Middle frontal gyrus (tissue), 1 donor: ENCODE data around the gene OR2A1.
"Not testable (repeated sequence)": the region's sequence is repeated elsewhere in the genome, so short reads cannot be mapped to it uniquely, and the experiment has no call there.

ENCODE experiments used
- DNase-seq: peaks from one replicate; pipeline ENCODE4 v3.0.0-alpha.2; 2015; ENCODE audit warnings: low spot score; ENCODE audit errors: extremely low spot score

OR2A1 gene

DNA sequence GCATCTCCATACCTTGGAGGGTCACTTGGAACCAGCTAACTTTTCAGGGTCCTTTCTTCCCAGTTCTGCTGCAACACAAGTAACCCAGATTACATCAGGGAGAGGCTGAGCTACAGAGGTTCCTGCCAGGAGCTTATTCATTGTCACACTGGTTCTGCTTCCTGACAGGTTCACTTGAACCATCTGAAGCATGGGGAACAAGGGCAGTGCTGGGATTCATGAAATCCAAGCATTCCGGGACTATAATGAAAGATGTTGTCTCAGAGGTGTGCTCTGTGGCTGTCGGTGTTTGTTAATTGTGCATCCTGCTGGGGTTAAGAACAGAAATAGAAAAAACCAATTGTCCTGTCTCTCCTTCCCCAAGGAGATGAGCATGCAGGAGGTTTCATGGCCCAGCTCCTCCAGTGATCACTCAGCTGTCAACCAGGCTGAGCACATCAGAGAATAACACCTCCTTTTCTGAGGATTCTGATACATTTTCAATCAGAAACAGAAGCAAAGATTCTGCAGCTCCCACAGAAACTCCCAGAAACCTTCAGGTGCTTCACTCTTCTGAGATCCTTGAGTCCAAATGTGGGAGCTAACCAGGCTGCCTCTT, at the start of gene OR2A1:
Gene OR2A1 (plus strand): TSS at position 548 of the 598 bp plus-strand sequence. CDS start 5,706 bp downstream, outside the sequence.
- DNase-seq = not testable (repeated sequence)

DNA sequence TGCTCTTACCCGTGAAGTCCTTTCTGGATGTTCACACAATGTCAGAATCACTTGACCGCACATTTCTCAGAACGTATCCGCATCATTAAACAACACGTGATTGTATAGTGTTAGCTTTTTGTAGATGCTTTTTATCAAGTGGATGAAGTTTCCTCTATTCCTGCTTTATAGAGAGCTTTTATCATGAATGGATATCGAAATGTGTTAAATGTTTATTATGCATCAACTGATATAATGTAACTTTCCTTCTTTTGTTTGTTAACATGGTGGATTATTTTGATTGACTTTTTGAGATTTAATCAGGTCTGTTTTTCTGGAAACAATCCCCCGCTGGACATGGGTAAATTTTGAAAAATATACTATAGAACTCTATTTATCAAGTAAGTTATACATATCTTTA, 47.5 kb upstream of the OR2A1 start, which contains the start of gene OR2A7:
Gene OR2A7 (minus strand): TSS at position 101 of the 400 bp plus-strand sequence. CDS start 5,164 bp downstream, outside the sequence.
- DNase-seq = not testable (repeated sequence)

GRCh38 chr7:144269188-144269587, 43.0 kb upstream of the OR2A1 start, which contains the start of gene CTAGE8:
Gene CTAGE8 (minus strand): TSS chr7:144269288. CDS start chr7:144269250, 38 bp downstream.
- not testable (repeated sequence) for DNase-seq

DNA sequence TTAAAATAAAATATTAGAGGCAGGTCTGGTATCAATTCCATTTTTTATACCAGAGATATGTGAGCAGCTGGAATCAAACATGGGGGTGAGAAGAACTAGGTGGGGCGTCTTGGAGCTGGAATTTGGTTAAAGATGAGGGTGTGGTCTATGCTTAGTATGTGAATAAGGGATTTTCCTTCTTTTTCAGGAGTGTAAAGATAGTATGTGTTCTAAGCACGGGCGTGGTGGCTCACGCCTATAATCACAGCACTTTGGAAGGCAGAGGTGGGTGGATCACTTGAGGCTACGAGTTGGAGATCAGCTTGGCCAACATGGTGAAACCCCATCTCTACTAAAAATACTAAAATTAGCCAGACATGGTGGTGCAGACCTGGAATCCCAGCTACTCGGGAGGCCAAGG, 36.9 kb upstream of the OR2A1 start:
- not testable (repeated sequence) for DNase-seq

GRCh38 chr7:144280010-144280409, 32.2 kb upstream of the OR2A1 start:
- not testable (repeated sequence) for DNase-seq

GRCh38 chr7:144281981-144282380, 30.2 kb upstream of the OR2A1 start:
- not testable (repeated sequence) for DNase-seq

- DNase-seq = not testable (repeated sequence)
These were observed 29.7 kb upstream of the OR2A1 start for GRCh38 chr7:144282490-144282889.

DNA sequence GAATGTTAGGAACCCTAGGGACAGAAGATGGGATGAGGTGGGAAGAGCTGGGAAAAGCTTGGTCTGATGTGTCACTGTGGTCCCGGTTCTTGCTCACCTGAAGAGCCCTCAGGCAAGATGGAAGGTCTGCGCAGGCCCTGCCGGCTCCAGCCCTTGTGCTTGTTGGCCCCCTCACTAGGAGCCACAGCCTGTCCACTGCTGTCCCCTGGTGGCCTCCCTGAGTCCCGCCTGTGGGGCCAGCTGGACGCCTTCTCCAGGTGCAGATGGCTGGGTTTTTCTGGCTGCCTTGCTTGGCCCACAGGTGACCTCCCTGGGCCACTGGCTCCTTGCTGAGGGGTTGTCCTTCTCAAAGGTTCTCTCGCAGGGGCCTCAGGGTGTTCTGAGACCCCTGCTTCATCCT, 28.5 kb upstream of the OR2A1 start:
- not testable (repeated sequence) for DNase-seq

- not testable (repeated sequence) for DNase-seq
These were observed 24.9 kb upstream of the OR2A1 start for GRCh38 chr7:144287171-144287784.

- DNase-seq = not testable (repeated sequence)
These were observed 20.6 kb upstream of the OR2A1 start for GRCh38 chr7:144291607-144292006.

DNA sequence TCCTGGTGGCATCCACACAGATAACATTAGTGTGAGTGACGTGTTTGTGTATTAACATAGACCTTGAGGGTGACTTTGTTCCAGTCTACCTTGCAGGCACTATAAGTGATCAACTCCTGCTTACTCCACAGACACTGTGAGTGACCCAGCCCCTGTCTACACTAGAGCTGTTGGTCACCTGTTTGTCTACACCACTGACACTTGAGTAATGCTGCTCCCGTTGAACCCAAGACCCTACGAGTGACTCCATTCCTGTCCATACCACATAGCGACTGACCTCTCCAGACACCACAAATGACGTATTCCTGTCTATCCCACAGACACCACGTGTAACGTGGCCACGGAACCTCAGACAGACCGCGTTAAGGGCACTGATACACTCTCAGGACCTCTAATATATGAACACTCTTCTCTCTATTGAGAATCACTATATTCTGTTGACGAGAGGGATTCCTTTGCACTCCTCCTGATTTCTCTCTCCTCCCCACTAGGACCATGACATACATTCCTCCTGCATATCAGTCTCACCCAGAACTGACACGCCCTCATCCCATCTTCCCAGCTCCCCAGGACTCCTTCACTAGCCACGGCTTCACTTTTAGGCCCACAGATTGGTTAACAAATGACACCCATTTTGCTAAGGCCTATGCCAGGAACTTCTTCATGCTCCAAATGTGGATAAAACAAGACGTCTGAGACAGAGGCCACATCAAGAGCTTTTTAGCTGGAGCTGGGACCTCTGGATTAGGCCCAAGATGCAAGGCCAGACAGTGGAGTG, 19.6 kb upstream of the OR2A1 start:
- not testable (repeated sequence) for DNase-seq

DNA sequence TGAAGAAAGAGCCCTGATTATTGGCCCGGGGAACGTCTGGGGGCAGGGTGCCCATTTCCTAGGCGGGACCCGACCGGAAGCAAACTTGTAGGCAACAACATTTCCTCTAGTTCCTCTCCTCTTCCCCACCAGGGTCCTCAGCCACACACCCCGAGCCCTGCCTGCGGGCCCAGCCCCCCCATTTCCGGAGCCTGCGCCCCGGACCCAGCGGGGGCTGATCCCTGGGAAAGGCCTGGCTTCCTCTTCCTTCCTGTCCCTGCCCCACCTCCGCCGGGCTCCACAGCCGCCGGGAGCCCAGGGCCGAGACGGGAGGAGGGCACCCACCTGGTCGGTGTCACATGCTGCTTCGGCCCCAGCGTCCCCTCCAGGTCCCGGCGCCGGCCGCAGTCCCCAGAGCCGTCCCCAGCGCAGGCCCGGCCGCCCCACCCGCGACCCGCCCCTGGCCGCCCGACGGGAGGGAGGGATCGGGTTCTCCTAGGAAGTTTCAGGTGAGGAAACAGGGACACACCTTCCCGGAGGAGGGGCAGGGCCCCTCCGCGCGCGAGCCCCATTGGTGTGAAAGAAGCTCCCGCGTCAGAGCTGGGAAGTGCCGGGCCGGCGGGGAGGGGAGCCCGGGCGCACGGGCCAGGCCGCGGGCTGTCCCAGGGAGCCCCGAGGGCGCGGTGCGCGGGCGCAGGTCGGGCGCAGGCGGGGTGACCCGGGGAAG, 18.3 kb upstream of the OR2A1 start:
- not testable (repeated sequence) for DNase-seq

GRCh38 chr7:144302578-144303303, 9.5 kb upstream of the OR2A1 start:
- not testable (repeated sequence) for DNase-seq

DNA sequence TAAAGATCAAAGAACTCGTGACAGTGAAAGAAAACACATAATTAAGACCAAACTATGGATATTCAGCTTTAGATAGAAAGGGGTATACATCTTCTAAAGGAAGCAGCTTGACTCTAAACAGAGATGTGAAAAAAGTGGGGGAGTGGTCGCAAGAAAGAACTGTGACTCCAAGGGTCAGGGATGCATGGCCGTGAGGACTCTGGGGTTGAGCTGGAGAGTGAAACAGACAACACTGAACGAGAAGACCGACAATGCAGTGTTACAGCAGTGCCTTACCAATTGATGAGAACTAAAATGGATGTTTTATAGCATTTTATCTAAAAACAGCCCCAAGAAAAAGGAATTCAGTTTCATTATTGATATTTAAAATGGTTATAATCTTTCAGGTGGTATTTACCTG, 8.6 kb upstream of the OR2A1 start:
- not testable (repeated sequence) for DNase-seq

- DNase-seq = not testable (repeated sequence)
These were observed 7.1 kb upstream of the OR2A1 start for GRCh38 chr7:144305156-144305555.

DNA sequence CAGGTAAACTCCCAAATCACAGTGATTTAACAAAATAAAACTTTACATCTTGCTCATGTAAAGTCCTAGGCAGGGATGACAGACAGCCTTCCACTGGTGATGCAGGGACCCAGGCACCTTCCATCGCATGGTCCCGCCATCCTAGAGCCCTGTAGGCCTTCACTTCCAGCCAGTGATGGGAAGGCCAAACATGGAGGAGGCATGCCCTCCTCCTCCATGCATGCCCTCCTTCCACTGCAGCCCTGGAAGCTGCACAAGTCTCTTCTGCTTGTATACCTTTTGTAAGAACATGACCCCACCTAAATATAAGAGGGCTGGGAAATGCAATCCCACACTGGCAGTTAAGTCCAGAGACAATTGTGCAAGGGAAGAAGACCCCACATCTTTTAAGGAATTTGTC, 2.5 kb upstream of the OR2A1 start:
- not testable (repeated sequence) for DNase-seq

- not testable (repeated sequence) for DNase-seq
These were observed 1.0 kb upstream of the OR2A1 start for GRCh38 chr7:144311218-144311617.

GRCh38 chr7:144317537-144317936, 5.3 kb downstream of the OR2A1 start:
- not testable (repeated sequence) for DNase-seq

DNA sequence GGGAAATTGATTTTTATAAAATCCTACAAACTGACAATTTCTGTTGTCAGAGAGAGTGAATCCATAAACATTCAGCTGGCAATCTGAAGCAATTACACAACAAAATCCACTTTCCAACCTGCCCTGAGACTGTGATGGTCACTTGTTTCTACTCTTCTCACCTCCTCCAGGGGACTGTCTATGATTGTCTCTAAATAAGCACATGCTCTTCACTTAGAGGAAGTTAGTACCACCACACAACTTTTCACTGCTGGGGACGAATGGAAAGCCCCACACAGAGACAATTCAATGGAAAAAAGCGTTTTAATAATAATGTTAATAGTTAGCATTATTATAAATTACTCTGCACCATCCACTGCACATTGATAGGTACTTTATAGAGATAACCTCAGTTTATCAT, 7.3 kb downstream of the OR2A1 start:
- DNase-seq = not testable (repeated sequence)

- DNase-seq = not testable (repeated sequence)
These were observed 9.5 kb downstream of the OR2A1 start for GRCh38 chr7:144321677-144322206.
